CD4-positive, alpha-beta T cell treated with Interleukin-17A for 4 hours (primary cell): ENCODE results near the gene TESMIN.

Source experiments
- DNase-seq: peaks from one replicate; pipeline ENCODE4 v3.0.0-alpha.2; 2020; ENCODE audit warnings: mixed read lengths

Gene TESMIN

DNA sequence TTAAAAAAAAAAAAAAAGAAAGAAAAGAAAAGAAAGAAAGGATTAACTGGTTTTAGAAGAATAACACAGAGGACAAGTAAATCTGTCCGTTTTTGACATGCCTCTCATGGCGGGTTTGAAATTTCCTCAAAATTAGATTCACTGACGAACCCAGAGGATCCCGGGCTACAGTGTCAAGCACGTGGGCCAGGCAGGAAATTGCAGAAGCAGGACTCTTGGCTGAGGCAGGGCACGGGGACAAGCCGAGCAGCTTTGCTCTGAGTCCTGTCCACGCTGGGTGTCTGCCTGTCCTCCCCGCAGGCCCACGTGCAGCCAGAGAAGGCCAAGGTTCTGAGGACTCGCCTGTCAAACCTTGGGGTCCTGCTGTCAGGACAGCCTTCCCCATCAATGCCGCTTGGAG is 42.3 kb downstream of the TESMIN start:
- no peak for DNase-seq

DNA sequence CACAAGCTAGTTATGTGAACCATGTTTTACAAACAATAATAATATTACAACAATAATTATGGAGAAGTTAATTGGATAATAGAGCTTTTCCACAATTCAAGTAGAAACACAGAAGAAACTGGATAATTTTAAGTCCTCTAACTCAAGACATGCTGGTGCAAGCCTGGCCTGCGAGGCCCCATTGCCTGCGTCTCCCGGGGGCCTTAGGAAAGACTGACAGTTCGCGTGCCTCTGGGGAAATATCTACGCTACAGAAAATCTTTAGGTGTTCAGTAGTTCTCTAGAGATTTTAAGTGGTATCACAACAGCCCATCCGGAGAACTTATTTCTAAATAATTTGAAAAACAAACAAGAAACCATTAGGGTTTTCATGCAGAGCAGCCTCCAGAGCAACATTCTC is 43.8 kb downstream of the TESMIN start:
- no peak for DNase-seq

GRCh38 chr11:68704887-68705286 is 46.4 kb downstream of the TESMIN start:
- no peak for DNase-seq

DNA sequence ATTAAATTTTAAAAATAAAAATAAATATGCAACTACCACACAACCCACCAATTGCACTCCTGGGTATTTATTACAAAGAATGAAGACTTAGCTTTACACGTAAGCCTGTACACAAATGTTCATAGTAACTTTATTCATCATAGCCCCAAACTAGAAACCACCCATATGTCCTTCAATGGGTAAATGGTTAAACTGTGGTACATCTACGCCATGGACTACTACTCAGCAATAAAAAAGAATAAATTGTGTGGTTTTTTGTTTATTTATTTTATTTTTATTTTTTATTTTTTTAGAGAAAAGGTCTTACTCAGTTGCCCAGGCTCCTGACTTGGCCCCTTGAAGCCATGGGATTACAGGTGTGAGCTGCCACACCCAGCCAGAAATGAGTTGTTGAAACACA is 52.3 kb downstream of the TESMIN start:
- no peak for DNase-seq

DNA sequence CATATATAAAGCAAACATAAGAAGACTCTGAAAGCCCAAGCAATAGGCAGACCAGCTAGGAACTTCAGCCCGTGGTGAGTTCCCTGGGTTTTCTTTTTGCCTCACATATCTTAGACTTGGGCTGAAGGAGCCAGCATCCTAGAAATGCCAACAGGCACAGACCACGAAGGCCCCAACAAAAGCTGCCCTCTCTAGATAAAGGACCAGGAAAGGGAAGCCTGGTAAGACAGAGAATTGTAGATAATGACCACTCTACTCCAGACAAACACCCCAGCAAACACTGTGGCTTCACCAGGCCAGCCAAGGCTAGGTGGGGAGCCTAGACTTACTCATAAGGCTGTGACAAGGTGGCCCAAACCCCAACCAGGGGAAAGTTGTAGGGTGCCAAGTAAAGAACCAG is 55.8 kb downstream of the TESMIN start:
- no peak for DNase-seq

DNA sequence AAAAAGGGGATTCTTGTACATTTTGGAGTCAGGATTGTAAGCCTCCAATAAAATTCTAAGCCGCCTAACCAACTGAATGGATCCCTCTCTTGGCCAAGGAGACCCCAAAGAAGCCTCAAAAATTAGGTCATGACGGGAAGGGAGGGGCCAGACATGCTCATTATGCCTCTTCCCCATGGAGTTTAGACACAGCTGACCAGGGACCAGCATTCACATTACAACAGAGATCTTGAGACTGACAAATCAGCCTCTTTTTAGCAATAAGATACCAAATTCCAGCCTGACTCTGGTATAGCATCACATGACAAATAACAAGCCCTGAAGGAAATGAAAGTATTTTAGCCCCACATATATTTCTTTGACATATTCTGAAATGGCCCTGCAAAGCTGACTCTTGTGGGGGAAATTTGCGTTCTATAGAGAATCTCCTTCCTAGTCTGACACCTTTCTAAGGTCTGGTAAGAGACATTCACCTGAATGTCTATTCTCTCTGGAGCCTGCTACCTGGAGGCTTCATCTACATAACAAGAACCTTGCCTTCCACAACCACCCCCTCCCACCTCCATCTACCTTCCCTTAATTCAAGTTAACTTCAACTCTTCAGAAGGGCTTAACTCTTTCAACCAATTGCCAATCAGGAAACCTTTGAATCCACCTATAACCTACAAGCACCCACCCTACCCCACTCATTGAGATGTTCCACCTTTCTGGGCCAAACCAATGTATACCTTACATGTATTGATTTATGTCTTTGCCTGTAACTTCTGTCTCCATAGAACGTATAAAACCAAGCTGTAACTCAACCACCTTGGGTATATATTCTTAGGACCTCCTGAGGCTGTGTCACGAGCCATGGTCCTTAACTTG is 56.7 kb downstream of the TESMIN start:
- DNase-seq = no peak

- DNase-seq = no peak
Measured at GRCh38 chr11:68693484-68693882, 57.8 kb downstream of the TESMIN start.

DNA sequence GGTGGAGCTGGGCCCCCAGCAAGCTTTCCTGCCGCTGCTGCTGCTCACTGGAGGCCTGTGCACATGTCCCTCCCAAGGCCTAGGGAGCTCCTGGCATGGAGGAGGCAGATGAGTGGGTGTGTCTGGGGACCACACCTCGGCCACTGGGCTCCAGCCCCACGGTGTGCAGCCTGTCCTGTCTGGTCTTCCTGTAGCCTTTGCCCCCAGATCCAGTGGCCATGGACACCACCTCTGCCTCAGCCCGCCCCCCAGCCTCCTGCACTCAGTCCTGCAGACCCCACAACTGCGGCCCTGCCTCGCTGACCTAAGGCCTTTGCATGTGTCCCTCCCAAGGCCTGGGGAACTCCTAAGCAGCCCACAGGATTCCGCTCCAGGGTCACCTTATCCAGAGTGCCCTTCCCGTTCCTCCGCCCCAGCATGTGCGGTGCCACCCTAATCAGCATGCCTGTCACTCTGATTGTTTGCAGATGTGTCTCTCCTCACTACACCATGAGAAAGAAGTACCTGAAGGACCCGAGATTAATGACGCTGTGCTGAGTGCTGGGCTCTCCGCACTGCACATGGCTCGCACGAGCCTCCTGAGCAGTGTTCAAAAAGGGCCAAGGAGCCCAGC is 58.3 kb downstream of the TESMIN start:
- no peak for DNase-seq

DNA sequence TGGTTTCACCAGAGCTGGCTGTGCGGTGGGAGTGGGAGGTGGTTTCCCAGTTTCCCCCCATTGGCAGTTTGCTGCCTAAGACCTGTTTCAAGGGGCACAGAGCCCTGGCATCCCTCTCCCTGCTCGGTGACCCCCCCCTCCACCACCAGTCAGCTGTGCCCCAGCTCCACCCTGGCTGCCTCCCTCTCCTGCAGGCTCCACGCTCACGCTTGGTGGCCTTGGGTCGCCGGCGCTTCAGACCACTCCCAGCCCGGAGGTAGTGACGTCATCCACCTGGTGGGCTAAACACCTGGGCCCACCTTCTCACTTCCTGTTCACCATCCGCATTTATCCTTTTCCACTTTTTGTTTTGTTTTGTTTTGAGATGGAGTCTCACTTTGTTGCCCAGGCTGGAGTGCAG is 59.2 kb downstream of the TESMIN start:
- DNase-seq = no peak

DNA sequence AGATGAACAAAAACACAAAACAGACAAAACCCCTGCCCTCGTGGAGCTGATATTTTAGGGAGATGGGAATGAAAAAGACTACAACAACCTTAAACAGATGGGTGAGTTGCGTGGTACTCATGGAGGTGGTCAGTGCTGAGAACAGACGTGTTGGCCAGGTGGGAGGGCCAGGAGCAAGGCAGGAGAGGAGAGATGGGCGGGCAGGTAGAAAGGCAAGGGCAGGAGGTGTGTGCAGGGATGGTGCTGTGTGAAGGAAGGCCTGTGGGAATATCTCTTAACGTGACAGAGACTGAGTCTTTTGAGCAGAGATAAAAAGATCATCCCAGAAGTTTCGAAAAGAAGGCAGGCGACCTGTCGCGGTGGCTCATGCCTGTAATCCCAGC is 59.9 kb downstream of the TESMIN start:
- no peak for DNase-seq

DNA sequence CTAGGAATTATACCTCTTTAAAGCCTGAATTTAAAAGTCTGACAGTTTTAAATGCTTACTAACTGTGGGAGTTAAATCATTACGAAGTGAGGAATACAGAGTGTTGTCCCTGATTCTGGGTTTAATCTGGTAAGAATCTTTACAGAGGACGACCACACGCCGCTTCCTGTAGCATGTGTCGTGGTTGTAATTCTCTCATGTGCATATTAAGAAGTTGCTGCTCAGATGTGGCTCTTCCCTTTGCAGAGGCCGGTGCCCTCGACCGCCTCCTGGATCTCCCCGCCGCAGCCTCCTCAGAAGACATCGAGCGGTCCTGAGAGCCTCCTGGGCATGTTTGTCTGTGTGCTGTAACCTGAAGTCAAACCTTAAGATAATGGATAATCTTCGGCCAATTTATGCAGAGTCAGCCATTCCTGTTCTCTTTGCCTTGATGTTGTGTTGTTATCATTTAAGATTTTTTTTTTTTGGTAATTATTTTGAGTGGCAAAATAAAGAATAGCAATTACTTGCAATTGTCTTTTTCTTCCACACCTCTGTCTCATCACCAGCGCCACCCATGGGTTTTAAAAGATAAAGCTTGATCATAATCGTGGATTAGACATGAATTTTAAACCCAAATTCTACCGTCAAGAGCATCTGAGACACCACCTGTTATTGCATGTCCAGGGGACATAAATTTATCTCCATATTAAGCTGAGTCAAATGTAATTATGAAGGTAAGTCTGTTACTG is 60.5 kb downstream of the TESMIN start:
- peak; percentile 44 for DNase-seq

DNA sequence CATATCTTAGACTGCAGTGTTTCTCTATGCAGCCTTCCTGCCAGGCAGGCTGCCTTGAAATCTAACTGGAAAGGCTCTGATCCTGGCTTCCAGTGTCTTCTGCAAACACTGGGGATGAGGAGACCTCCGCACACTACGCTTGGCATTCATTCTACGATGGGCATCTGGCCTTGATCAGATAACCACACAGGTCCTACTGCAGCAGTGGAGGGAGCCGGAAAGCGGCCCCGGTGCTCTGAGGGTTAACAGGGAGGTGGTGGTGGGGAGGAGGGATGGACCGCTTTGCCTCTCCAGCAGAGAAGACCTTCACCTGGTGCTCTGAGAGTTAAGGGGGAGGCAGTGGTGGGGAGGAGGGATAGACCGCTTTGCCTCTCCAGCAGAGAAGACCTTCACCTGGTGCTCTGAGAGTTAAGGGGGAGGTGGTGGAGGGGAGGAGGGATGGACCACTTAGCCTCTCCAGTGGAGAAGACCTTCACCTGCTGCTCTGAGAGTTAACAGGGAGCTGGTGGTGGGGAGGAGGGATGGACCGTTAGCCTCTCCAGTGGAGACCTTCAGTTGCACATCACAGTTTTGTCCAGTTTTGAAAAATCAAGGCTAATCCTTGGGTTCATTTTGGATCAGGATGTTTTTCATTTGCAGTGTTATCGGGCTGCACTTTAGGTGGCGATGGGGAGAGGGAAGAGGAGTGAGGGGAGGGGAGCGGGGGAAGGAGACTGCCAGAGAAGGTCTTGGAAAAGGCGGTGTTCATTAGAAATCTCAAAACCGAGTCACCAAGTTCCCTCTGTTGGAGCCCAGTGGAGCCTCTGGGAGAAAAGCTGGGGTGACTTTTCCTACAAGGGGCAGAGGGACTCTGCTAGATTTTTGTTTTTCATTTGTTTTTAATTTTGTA is 61.3 kb downstream of the TESMIN start:
- DNase-seq = no peak

GRCh38 chr11:68688881-68689280 is 62.4 kb downstream of the TESMIN start:
- no peak for DNase-seq

DNA sequence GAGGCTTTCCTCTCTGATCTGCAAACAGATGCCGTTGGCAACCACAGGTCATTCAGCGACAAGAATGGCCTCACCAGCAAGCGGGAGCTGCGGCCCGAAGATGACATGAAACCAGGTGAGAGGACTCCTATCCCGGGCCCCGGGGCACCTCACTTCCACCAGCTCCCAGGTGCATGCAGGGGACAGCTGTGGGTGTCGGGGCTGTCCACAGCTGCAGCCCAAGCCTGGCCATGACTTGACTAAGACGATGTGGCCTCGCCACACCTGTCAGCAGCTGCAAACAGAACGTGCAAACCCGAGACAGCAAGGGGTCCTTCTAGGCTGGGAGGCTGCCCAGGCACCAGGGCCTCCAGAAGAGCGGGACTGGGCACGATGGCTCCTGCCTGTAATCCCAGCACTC is 63.3 kb downstream of the TESMIN start:
- DNase-seq = no peak

GRCh38 chr11:68687311-68687710 is 64.0 kb downstream of the TESMIN start:
- no peak for DNase-seq

DNA sequence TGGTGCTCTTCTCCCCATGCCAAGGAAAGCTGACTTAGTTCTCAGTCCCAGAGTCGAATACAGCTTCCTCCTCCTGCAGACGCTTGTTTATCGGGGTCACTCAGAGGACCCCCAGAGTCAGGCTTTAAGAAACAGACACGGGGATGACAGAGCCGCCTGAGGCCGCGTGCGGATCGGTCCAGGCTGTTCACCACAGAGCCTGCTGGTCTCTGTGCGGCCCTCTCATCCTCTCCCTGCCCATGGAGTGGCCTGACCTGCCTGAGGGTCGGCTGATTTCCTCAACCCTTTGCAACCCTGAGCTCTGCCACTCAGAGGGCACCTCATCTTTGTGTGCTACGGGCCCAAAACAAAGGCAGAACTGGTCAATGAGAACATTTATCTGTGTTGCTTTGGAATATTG is 64.8 kb downstream of the TESMIN start:
- DNase-seq = no peak

GRCh38 chr11:68685656-68686380 is 65.5 kb downstream of the TESMIN start:
- DNase-seq = no peak

- DNase-seq = peak; percentile 8
Measured at GRCh38 chr11:68684385-68685356, 66.6 kb downstream of the TESMIN start, which contains the start of gene GAL. TSS of gene GAL (plus strand) at chr11:68684544. CDS start at chr11:68684924, 380 bp downstream.

DNA sequence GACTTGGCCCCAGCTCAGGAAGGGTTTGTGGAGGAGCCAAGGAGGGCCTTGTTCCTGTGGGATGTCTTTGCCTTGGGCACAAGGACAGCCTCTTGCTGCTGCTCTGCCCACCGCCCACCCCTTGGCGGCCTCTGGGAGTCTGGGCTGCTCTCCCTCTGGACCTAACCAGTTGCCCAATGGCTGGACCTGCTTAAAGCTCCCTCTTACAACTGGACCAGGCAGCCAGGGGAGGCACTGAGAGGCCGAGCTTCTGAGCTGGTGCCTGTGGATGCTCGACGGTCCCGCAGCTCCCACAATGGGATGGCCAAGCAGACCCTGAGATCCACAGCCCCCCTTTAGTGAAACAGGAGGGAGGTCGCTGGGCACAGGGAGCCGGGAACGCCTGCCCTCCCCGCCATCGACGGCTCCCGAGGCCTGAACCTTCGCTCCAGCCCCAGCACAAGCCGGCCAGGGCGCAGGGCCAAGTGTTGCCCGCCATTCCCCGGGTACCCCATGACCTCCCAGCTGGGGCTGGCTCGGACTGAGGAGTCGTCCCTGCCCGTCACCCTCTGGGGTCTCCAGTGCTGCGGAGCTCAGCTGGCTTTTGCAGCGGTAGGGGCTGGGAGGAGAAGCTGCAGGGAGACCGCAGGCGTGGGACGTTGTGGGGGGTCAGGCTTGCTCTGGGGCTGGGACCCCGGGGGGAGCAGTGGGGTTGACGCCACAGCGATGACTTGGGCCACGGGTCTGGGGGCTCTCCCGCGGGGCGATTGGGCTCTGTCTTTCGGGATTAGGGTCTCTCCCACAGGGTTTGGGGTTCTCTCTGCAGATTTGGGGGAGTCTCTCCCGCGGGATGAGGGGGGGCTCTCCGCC is 67.6 kb downstream of the TESMIN start:
- no peak for DNase-seq

- DNase-seq = no peak
Measured at GRCh38 chr11:68683121-68683520, 68.2 kb downstream of the TESMIN start.
